Fibroblast of villous mesenchyme (primary cell): ENCODE measurements around the gene MILR1. TPM values are rescaled to one million over a fixed set of nuclear protein-coding genes. Genes with fewer than 3 reads are reported as not detected.

Experiments
- DNase-seq: peaks from one replicate; pipeline ENCODE4 v3.0.0-alpha.2; 2010; ENCODE audit warnings: low read depth
- H3K4me3 ChIP-seq: 2 replicates; pipeline ENCODE4 v1.5.1; 2011; ENCODE audit warnings: low read depth, mild to moderate bottlenecking, low read length
- total RNA-seq: library from RNA; depleted of rRNA; stranded (reverse); fragments of >200 nt; gene quantifications from 2 replicates; pipeline ENCODE4 v1.2.3, GENCODE V29; 2012
- TF ChIP-seq, protein P1 (sequence below): IDR thresholded peaks from 2 replicates; pipeline ENCODE4 v1.5.1; 2012; ENCODE audit warnings: low read depth, mild to moderate bottlenecking, low read length; ENCODE audit not compliant: insufficient read depth

MILR1 gene
- total RNA-seq, 1 donor, result 2.6 TPM

DNA sequence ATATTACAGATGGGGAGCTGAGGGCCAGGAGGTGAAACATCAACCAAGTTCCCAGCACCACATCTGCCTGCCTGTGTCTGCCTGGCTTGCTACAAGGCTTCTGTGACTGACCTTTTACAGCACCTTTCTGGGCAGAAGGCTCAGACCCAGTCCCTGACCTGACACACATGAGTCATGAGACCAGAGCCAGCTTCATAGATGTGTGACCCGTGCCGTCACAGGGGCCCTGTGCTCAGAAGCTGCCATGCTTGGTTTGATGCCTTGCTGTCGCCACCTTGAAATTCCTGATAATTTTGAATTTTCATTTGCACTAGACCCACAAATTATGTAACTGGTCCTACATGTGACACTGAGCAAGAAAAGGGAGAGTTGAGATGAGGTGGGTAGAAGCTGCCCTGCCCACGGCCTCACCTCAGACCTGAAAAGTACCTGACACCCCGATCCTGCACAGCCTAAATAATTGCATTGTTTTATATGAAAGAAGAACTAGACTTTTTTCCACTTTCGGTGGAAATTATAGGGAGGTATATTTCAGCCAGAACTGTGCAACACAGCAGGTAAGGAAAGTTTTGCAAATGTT lies 44.9 kb upstream of the MILR1 start:
- TF ChIP-seq, protein P1, sequence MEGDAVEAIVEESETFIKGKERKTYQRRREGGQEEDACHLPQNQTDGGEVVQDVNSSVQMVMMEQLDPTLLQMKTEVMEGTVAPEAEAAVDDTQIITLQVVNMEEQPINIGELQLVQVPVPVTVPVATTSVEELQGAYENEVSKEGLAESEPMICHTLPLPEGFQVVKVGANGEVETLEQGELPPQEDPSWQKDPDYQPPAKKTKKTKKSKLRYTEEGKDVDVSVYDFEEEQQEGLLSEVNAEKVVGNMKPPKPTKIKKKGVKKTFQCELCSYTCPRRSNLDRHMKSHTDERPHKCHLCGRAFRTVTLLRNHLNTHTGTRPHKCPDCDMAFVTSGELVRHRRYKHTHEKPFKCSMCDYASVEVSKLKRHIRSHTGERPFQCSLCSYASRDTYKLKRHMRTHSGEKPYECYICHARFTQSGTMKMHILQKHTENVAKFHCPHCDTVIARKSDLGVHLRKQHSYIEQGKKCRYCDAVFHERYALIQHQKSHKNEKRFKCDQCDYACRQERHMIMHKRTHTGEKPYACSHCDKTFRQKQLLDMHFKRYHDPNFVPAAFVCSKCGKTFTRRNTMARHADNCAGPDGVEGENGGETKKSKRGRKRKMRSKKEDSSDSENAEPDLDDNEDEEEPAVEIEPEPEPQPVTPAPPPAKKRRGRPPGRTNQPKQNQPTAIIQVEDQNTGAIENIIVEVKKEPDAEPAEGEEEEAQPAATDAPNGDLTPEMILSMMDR, result no peak
- no peak overlapping the region for H3K4me3 ChIP-seq
- no peak for DNase-seq

DNA sequence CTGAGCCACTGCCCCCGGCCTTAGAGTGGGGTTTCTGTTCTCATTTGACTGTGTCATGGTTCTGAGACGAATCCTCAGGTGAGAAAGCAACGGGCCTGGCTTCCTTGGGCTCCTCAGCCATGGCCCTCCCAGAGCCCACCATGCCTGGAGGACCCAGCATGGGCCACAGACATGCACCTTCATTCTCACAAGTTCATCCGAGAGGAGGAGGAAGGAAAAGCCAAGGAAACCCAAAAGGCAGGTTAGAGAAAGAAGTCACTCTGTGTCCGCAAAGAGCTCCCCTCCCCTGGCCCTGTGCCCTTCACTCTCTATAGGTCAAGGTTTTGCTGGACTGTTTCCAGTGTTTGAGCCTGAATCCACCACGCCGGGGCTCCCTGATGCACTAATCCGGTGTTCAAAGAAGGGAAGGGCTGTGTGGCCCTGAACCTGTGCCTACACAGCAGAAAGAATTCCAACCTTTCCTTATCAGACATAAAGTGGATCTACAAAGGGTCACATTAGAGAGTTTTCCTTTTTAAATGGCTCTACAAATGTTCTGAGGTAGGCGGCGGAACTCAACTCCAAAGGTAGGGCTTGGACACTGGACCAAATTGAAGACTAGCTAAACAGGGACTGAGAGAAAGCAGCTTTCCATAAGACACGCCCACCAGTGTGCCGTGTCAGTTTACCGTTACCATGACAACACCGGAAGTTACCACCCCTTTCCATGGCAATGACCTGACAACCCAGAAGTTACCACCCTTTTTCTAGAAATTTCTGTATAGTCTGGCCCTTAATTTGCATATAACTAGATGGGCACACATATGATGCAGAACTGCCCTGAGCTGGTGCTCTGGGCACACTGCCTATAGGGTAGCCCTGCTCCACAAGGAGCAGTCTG lies 42.4 kb upstream of the MILR1 start:
- TF ChIP-seq, protein P1, result no peak

DNA sequence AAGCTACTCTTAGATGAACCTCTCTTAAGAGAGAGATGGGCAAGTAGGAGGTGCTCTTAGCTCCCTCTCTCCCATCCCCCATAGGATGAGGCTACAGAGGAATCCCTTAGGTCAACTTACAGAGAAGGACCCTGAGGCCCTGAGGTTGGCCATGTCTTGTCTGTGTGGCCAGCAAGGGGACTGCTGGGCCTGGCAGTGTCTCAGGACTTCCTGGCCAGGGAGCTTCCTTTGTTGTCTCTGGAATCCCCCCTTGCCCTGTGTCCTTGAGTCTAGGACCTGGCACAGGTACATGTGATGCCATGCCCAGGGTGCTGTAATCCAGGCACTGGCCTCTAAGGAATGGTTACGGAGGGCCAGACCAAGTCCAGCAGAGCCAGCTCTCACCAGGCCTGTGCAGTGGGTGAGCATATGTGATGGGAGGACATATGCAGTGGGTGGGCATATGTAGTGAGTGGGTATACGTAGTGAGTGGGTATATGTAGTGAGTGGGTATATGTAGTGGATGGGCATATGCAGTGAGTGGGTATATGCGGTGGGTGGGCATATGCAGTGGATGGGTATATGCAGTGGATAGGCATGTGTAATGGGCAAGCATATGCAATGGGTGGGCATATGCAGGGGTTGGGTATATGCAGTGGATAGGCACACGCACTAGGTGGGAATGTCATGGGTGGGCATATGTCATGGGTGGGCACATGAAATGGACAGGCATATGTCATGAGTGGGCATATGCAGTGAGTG lies 38.0 kb upstream of the MILR1 start:
- DNase-seq, result no peak
- TF ChIP-seq, protein P1, result no peak
- H3K4me3 ChIP-seq, result no peak overlapping the region

More for the DNA sequence above, 42.4 kb upstream of the MILR1 start:
- DNase-seq, result no peak
- no peak overlapping the region for H3K4me3 ChIP-seq

DNA sequence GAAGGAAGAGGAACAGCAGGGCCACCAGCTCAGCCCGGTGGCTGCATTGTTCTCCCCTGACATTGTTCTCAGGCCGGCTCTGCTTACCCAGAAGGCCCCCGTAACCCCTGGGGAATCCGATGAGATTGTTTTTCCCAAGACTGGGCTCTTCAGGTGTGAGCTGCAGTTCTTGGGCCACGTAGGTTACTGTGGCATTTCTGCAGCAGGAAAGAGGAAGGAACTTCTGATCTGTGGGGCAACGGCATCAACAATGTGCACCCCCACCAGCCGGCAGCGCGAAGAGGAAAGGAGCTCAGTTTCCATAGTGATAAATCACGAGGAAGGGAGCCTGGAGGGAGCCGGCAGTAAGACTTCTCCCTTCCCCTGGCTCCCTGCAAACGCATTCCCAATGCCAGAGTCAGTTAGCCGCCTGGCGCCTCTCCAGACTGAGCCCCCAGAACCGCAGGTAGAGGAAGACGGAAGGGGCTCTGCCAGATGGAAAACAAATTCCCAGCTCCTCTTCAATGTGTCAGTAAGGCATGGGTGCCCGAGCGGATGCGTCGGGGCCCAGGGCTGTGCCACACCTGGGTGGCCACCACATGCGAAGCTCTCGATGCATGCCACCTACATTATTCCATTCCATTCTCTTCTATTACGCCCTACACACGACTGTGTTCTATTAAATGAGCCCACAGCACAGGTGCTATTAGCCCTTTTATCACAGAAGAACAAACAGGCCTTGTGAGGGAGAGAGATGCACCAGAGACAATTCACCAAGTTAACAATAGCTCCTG lies 36.7 kb upstream of the MILR1 start:
- no peak overlapping the region for H3K4me3 ChIP-seq
- TF ChIP-seq, protein P1, result no peak
- DNase-seq, result peak; percentile 40

DNA sequence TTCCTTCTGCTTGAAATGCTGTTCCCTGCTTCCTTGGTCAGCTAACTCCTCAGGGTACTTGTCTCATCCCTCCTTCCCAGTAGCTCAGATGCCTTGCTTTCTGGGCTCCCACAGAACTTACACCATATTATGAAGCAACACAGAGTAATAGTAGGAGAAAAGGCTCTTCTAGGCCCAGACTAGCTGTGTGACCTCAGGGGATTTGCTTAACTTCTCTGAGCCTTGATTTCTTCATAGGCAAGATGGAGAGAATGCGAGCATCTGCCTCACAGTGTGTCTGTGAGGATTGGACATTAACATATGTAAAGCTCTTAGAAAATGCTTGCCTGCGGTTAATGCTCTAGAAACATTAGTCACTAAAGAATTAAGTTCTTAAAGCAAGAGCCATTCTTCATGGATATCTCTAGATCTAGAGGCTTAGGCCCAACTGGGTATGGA lies 36.0 kb upstream of the MILR1 start:
- DNase-seq, result no peak
- no peak overlapping the region for H3K4me3 ChIP-seq
- TF ChIP-seq, protein P1, result no peak

DNA sequence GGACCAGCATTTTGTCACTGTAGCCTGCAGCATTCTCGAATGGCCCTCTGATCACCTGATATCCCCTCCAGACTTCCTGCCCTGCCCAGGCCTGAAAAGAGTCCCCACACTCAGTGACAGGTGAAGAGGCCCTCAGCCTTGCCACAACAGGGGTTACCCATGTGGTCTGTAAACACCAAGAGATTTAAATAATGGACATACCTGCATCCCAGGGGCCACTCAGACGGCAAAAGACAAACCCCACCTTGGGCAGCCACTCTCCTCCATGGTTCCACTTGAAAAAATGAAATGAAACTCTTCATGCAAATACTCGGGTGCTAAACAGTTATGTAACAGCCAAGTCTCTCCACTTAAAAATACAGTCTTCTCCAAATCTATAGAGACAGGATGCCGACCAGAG lies 35.4 kb upstream of the MILR1 start:
- DNase-seq, result no peak
- TF ChIP-seq, protein P1, result no peak
- no peak overlapping the region for H3K4me3 ChIP-seq
